IMR-90 (cell line): ENCODE data around the gene CCDC170. TPM values are rescaled to one million over a fixed set of nuclear protein-coding genes. Genes with fewer than 3 reads are reported as not detected.

Experiments
- ATAC-seq: fragments of 200-7000 bp; cut with Tn5 transposase; 2 replicates; pipeline ENCODE4 v1.9.1; 2020; ENCODE audit warnings: low read depth, mild to moderate bottlenecking, moderate library complexity
- BruUV-seq: library from RNA; stranded (reverse); fragments of 400-500 nt; replicated peaks from 2 replicates; lab custom pipeline; 2021; lab: Mats Ljungman, UMichigan
- CTCF ChIA-PET: fragments of 300-600 bp; formaldehyde crosslinking; extraction: SDS; loops from one replicate; lab custom pipeline; 2021; ENCODE audit warnings: antibody characterized with exemption; lab: Yijun Ruan, JAX
- POLR2A ChIA-PET: fragments of 300-600 bp; sonication (Branson Sonifier 250); formaldehyde crosslinking; loops from one replicate; lab custom pipeline; 2022; ENCODE audit warnings: antibody characterized with exemption; ENCODE audit not compliant: unreplicated experiment; lab: Charles Lee
- DNase-seq: peaks from one replicate; pipeline ENCODE4 v3.0.0; 2013
- H2AFZ ChIP-seq: replicated peaks from 2 replicates; pipeline ENCODE3; 2013; ENCODE audit warnings: low read length, mild to moderate bottlenecking; ENCODE audit not compliant: poor library complexity
- H2AK5ac ChIP-seq: 2 replicates; pipeline ENCODE4 v1.6.1; 2013; ENCODE audit warnings: low read depth, low read length, inconsistent platforms
- H2AK9ac ChIP-seq: replicated peaks from 2 replicates; pipeline ENCODE3; 2013; ENCODE audit warnings: mild to moderate bottlenecking, low read depth, low read length, moderate library complexity; ENCODE audit not compliant: poor library complexity
- H2BK120ac ChIP-seq: 2 replicates; pipeline ENCODE4 v1.6.1; 2013; ENCODE audit warnings: low read depth, low read length, inconsistent platforms
- H2BK15ac ChIP-seq: 3 replicates; pipeline ENCODE4 v1.6.1; 2013; ENCODE audit warnings: low read depth, low read length, inconsistent platforms
- H2BK20ac ChIP-seq: 2 replicates; pipeline ENCODE4 v1.6.1; 2013; ENCODE audit warnings: low read depth, mild to moderate bottlenecking, inconsistent platforms, low read length, moderate library complexity
- H2BK5ac ChIP-seq: 2 replicates; pipeline ENCODE4 v1.6.1; 2013; ENCODE audit warnings: mild to moderate bottlenecking, low read depth, low read length, inconsistent platforms; ENCODE audit not compliant: poor library complexity, severe bottlenecking
- H3K14ac ChIP-seq: replicated peaks from 2 replicates; pipeline ENCODE4 v1.6.1; 2013; ENCODE audit warnings: low read depth, low read length, inconsistent platforms
- H3K18ac ChIP-seq: 2 replicates; pipeline ENCODE4 v1.6.1; 2013; ENCODE audit warnings: low read depth, low read length, control low read depth
- H3K23ac ChIP-seq: 2 replicates; pipeline ENCODE4 v1.6.1; 2013; ENCODE audit warnings: low read depth, low read length, inconsistent platforms
- H3K27ac ChIP-seq: 2 replicates; pipeline ENCODE4 v1.5.1; 2013; ENCODE audit warnings: mild to moderate bottlenecking, control low read depth, low read length; ENCODE audit not compliant: insufficient read depth
- H3K27me3 ChIP-seq: 2 replicates; pipeline ENCODE4 v1.6.1; 2013; ENCODE audit warnings: low read length; ENCODE audit not compliant: control insufficient read depth, insufficient read depth
- H3K36me3 ChIP-seq: 2 replicates; pipeline ENCODE4 v1.6.1; 2013; ENCODE audit warnings: low read length, mixed read lengths; ENCODE audit not compliant: control insufficient read depth, insufficient read depth
- H3K4ac ChIP-seq: 2 replicates; pipeline ENCODE4 v1.6.1; 2013; ENCODE audit warnings: low read depth, low read length, inconsistent platforms
- H3K4me1 ChIP-seq: 2 replicates; pipeline ENCODE4 v1.6.1; 2013; ENCODE audit warnings: low read length, mixed read lengths; ENCODE audit not compliant: control insufficient read depth, insufficient read depth
- H3K4me2 ChIP-seq: 2 replicates; pipeline ENCODE4 v1.6.1; 2013; ENCODE audit warnings: low read depth, mild to moderate bottlenecking, control low read depth, low read length, moderate library complexity
- H3K4me3 ChIP-seq: 2 replicates; pipeline ENCODE4 v1.5.1; 2013; ENCODE audit warnings: low read depth, mild to moderate bottlenecking, control low read depth, low read length, moderate library complexity; ENCODE audit not compliant: insufficient read depth
- H3K56ac ChIP-seq: 2 replicates; pipeline ENCODE4 v1.6.1; 2013; ENCODE audit warnings: low read length, inconsistent platforms; ENCODE audit not compliant: insufficient read depth; ENCODE audit errors: extremely low read depth
- H3K79me1 ChIP-seq, 2 experiments: 2 replicates each; pipeline ENCODE4 v1.6.1; 2013; ENCODE audit warnings: low read length in 2 of 2, inconsistent platforms in 1 of 2, low read depth in 1 of 2
- H3K9ac ChIP-seq: 2 replicates; pipeline ENCODE4 v1.6.1; 2013; ENCODE audit warnings: low read depth, low read length, control low read depth
- H3K9me1 ChIP-seq: 2 replicates; pipeline ENCODE4 v1.6.1; 2013; ENCODE audit warnings: low read length, inconsistent platforms; ENCODE audit not compliant: insufficient read depth
- H3K9me3 ChIP-seq: 2 replicates; pipeline ENCODE4 v1.6.1; 2013; ENCODE audit warnings: low read length; ENCODE audit not compliant: control insufficient read depth, insufficient read depth
- H4K20me1 ChIP-seq: 2 replicates; pipeline ENCODE4 v1.6.1; 2013; ENCODE audit warnings: low read length, inconsistent platforms; ENCODE audit not compliant: insufficient read depth
- H4K5ac ChIP-seq: 2 replicates; pipeline ENCODE4 v1.6.1; 2013; ENCODE audit warnings: mild to moderate bottlenecking, low read depth, low read length, control low read depth
- H4K8ac ChIP-seq, 2 experiments: 2 replicates each; pipeline ENCODE4 v1.6.1; 2013; ENCODE audit warnings: low read depth in 2 of 2, low read length in 2 of 2, control low read depth in 1 of 2, inconsistent platforms in 1 of 2
- H4K91ac ChIP-seq: 2 replicates; pipeline ENCODE4 v1.6.1; 2013; ENCODE audit warnings: low read depth, low read length, inconsistent platforms; ENCODE audit not compliant: insufficient read depth
- BHLHE40 ChIP-seq: fragments of 150-350 bp; IDR thresholded peaks from 2 replicates; pipeline ENCODE4 v1.6.1; 2016; ENCODE audit warnings: mild to moderate bottlenecking, low read depth, low read length
- CEBPB ChIP-seq: IDR thresholded peaks from 2 replicates; pipeline ENCODE4 v1.6.1; 2012; ENCODE audit warnings: low read depth, low read length, improper control_type of control experiment
- CHD1 ChIP-seq: IDR thresholded peaks from 2 replicates; pipeline ENCODE4 v1.6.1; 2012; ENCODE audit warnings: low read depth, low read length, improper control_type of control experiment
- FOS ChIP-seq: fragments of 150-350 bp; IDR thresholded peaks from 2 replicates; pipeline ENCODE4 v1.6.1; 2016; ENCODE audit warnings: low read depth, low read length
- MAFK ChIP-seq: IDR thresholded peaks from 2 replicates; pipeline ENCODE4 v1.6.1; 2012; ENCODE audit warnings: low read depth, low read length, improper control_type of control experiment
- MAZ ChIP-seq: IDR thresholded peaks from 2 replicates; pipeline ENCODE4 v1.6.1; 2012; ENCODE audit warnings: low read depth, mild to moderate bottlenecking, low read length, improper control_type of control experiment, moderate library complexity, borderline replicate concordance
- MXI1 ChIP-seq: IDR thresholded peaks from 2 replicates; pipeline ENCODE4 v1.6.1; 2012; ENCODE audit warnings: low read depth, mild to moderate bottlenecking, low read length, moderate library complexity, borderline replicate concordance
- NFE2L2 ChIP-seq: fragments of 150-350 bp; IDR thresholded peaks from 2 replicates; pipeline ENCODE4 v1.6.1; 2016; ENCODE audit warnings: low read depth, mild to moderate bottlenecking, low read length
- POLR2A ChIP-seq: IDR thresholded peaks from 2 replicates; pipeline ENCODE4 v1.6.1; 2012; ENCODE audit warnings: mild to moderate bottlenecking, low read depth, low read length
- RAD21 ChIP-seq: IDR thresholded peaks from 2 replicates; pipeline ENCODE4 v1.6.1; 2012; ENCODE audit warnings: low read length, improper control_type of control experiment
- RCOR1 ChIP-seq: IDR thresholded peaks from 2 replicates; pipeline ENCODE4 v1.6.1; 2012; ENCODE audit warnings: mild to moderate bottlenecking, low read length, improper control_type of control experiment; ENCODE audit not compliant: insufficient replicate concordance
- RFX5 ChIP-seq: IDR thresholded peaks from 2 replicates; pipeline ENCODE4 v1.8.0; 2012; ENCODE audit warnings: low read depth, mild to moderate bottlenecking, low read length, moderate library complexity
- SMC3 ChIP-seq: fragments of 150-350 bp; IDR thresholded peaks from 2 replicates; pipeline ENCODE4 v1.6.1; 2016; ENCODE audit warnings: low read depth, mild to moderate bottlenecking, antibody characterized with exemption, low read length, moderate library complexity
- dilution Hi-C: fragments of 300-500 bp; cut with HindIII; formaldehyde crosslinking; loops from one replicate; pipeline ENCODE4 v1.14.3; 2018; ENCODE audit warnings: low sequenced_read_pairs; ENCODE audit not compliant: unreplicated experiment
- in situ Hi-C: fragments of 300-500 bp; cut with MboI; formaldehyde crosslinking; loops from 3 replicates; pipeline ENCODE4 v1.14.3; 2019; ENCODE audit warnings: low sequenced_read_pairs, inconsistent platforms, mixed read lengths
- intact Hi-C: fragments of 100-400 bp; cut with micrococcal nuclease; formaldehyde crosslinking; loops from 2 replicates; pipeline ENCODE4 v1.10.0; 2022
- polyA plus RNA-seq, 3 experiments: library from polyadenylated mRNA; depleted of rRNA; stranded (reverse); fragments of >200 nt; gene quantifications; 2 replicates each; pipeline ENCODE4 v1.2.3, GENCODE V29; 2012; ENCODE audit warnings: low replicate concordance in 1 of 3
- total RNA-seq: library from RNA; depleted of rRNA; stranded (reverse); fragments of >200 nt; gene quantifications from 2 replicates; pipeline ENCODE4 v1.2.3, GENCODE V29; 2012
- TF ChIP-seq, protein P1 (sequence below): fragments of 150-350 bp; IDR thresholded peaks from 2 replicates; pipeline ENCODE4 v1.6.1; 2016; ENCODE audit warnings: low read depth, mild to moderate bottlenecking, low read length, moderate library complexity, borderline replicate concordance
- TF ChIP-seq, protein P2 (sequence below): fragments of 150-350 bp; IDR thresholded peaks from 2 replicates; pipeline ENCODE4 v1.6.1; 2017; ENCODE audit warnings: mild to moderate bottlenecking, antibody characterized with exemption, low read length, low read depth
- TF ChIP-seq, protein P3 (sequence below): conservative IDR thresholded peaks from 2 replicates; pipeline ENCODE4 v1.5.1; 2012; ENCODE audit warnings: mild to moderate bottlenecking, low read depth, low read length, improper control_type of control experiment

Gene CCDC170
- total and polyA plus RNA-seq, 2 of the 4 experiments (the other 2 are of a cell fraction): 0.12 to 0.54 TPM

DNA sequence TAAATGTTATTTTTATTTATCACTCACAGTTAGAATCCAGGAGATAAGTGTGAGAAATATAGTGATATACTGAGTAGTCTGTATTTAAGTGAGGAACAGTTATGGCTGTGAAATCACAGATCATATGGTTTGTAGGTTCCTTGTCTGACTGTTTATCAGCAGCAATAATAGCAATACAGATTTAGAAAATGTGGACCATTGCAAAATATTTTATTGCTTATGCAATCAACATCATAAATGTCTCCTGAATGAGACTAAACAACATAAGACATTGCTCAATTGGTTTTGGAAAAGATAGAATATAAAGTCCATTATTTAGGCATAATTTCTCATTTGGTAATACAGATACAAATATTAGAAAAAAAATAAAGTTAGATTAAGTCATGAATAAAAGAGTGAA is 43.7 kb downstream of the CCDC170 start:
- H3K23ac ChIP-seq: no peak overlapping the region
- H3K56ac ChIP-seq: no peak overlapping the region
- no peaks in the 10 kb centered on the region for H4K20me1 ChIP-seq
- ChIA-PET POLR2A (no interaction called here), CTCF (no interaction called here)
- BruUV-seq: no TSS peak
- intact Hi-C loops (no loop called here), dilution Hi-C loops (no loop called here), in situ Hi-C loops (no loop called here)
- no peaks in the 10 kb centered on the region for H3K79me1 ChIP-seq
- H3K9me1 ChIP-seq: no peaks in the 10 kb centered on the region
- no peak overlapping the region for H2AK5ac ChIP-seq
- H2AFZ ChIP-seq: no peak overlapping the region
- no peak overlapping the region for H2BK20ac ChIP-seq
- H3K14ac ChIP-seq: no peak overlapping the region
- DNase-seq (no peak), ATAC-seq (no peak)
- no peak overlapping the region for H2BK120ac ChIP-seq
- H3K9me3 ChIP-seq: no peaks in the 10 kb centered on the region
- no peaks in the 10 kb centered on the region for H3K27me3 ChIP-seq
- H4K91ac ChIP-seq: no peak overlapping the region
- H3K9ac ChIP-seq: no peak overlapping the region
- H3K36me3 ChIP-seq: no peaks in the 10 kb centered on the region
- H2AK9ac ChIP-seq: no peak overlapping the region
- H2BK5ac ChIP-seq: no peak overlapping the region
- no peak overlapping the region for H2BK15ac ChIP-seq
- no peak overlapping the region for H3K4ac ChIP-seq
- TF ChIP-seq MXI1 (no peak), CEBPB (no peak), MAZ (no peak), NFE2L2 (no peak), RFX5 (no peak), RAD21 (no peak), CHD1 (no peak), SMC3 (no peak), POLR2A (no peak), MAFK (no peak), BHLHE40 (no peak), RCOR1 (no peak), FOS (no peak)
- TF ChIP-seq, protein P1, sequence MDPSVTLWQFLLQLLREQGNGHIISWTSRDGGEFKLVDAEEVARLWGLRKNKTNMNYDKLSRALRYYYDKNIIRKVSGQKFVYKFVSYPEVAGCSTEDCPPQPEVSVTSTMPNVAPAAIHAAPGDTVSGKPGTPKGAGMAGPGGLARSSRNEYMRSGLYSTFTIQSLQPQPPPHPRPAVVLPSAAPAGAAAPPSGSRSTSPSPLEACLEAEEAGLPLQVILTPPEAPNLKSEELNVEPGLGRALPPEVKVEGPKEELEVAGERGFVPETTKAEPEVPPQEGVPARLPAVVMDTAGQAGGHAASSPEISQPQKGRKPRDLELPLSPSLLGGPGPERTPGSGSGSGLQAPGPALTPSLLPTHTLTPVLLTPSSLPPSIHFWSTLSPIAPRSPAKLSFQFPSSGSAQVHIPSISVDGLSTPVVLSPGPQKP: no peak
- TF ChIP-seq, protein P2, sequence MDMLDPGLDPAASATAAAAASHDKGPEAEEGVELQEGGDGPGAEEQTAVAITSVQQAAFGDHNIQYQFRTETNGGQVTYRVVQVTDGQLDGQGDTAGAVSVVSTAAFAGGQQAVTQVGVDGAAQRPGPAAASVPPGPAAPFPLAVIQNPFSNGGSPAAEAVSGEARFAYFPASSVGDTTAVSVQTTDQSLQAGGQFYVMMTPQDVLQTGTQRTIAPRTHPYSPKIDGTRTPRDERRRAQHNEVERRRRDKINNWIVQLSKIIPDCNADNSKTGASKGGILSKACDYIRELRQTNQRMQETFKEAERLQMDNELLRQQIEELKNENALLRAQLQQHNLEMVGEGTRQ: no peak
- TF ChIP-seq, protein P3, sequence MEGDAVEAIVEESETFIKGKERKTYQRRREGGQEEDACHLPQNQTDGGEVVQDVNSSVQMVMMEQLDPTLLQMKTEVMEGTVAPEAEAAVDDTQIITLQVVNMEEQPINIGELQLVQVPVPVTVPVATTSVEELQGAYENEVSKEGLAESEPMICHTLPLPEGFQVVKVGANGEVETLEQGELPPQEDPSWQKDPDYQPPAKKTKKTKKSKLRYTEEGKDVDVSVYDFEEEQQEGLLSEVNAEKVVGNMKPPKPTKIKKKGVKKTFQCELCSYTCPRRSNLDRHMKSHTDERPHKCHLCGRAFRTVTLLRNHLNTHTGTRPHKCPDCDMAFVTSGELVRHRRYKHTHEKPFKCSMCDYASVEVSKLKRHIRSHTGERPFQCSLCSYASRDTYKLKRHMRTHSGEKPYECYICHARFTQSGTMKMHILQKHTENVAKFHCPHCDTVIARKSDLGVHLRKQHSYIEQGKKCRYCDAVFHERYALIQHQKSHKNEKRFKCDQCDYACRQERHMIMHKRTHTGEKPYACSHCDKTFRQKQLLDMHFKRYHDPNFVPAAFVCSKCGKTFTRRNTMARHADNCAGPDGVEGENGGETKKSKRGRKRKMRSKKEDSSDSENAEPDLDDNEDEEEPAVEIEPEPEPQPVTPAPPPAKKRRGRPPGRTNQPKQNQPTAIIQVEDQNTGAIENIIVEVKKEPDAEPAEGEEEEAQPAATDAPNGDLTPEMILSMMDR: no peak
- no peak overlapping the region for H4K5ac ChIP-seq
- no peak overlapping the region for H3K4me2 ChIP-seq
- H3K4me3 ChIP-seq: no peak overlapping the region
- H3K27ac ChIP-seq: no peak overlapping the region
- no peak overlapping the region for H3K18ac ChIP-seq
- H4K8ac ChIP-seq: no peak overlapping the region
- H3K4me1 ChIP-seq: no peaks in the 10 kb centered on the region
